ENCODE data around the gene NCK2.

DNA sequence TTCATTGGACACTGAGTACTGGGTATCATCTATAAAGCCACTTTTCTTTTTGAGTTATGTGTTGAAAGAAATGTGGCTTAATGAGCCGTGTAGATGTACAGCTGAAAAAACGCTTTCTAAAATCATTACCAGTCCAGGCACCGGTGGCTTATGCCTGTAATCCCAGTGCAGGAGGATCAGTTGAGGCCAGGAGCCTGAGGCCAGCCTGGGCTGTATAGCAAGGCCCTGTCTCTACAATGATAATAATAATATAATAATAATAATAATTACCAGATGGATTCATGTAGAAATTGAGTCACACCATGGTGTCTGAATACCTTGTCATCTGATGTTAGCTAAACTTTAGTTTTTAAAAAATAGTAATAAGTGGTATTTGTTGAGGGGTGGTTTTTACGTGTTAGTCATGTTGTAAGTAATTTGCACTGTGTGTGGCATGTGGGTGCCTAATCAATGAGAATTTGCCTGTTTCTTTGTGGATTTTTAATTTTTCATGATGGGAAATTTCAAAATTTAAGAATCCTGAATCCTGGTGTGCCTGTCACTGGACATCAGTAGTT lies 30.1 kb downstream of the NCK2 start:
- TF ChIP-seq, protein P1, sequence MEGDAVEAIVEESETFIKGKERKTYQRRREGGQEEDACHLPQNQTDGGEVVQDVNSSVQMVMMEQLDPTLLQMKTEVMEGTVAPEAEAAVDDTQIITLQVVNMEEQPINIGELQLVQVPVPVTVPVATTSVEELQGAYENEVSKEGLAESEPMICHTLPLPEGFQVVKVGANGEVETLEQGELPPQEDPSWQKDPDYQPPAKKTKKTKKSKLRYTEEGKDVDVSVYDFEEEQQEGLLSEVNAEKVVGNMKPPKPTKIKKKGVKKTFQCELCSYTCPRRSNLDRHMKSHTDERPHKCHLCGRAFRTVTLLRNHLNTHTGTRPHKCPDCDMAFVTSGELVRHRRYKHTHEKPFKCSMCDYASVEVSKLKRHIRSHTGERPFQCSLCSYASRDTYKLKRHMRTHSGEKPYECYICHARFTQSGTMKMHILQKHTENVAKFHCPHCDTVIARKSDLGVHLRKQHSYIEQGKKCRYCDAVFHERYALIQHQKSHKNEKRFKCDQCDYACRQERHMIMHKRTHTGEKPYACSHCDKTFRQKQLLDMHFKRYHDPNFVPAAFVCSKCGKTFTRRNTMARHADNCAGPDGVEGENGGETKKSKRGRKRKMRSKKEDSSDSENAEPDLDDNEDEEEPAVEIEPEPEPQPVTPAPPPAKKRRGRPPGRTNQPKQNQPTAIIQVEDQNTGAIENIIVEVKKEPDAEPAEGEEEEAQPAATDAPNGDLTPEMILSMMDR (IDR thresholded peaks at IDR 0.05; ENCODE audit: insufficient read depth, low read length, poor library complexity, severe bottlenecking): no peak
- TF ChIP-seq EZH2phosphoT487 (conservative IDR thresholded peaks at IDR 0.05; ENCODE audit: low read length): no peak
